Stimulated activated CD8-positive, alpha-beta memory T cell treated with anti-CD3 and anti-CD28 coated beads, Interleukin-12 subunit alpha, Interleukin-12 subunit beta, amount 100 ng/mL, for 1 hour (primary cell): ENCODE data around the gene GAB2.

Source experiments
- DNase-seq: peaks from one replicate; pipeline ENCODE4 v3.0.0-alpha.2; 2020; ENCODE audit warnings: low read depth

The GAB2 gene

GRCh38 chr11:78400116-78400515, 17.5 kb downstream of the GAB2 start:
- DNase-seq = no peak

DNA sequence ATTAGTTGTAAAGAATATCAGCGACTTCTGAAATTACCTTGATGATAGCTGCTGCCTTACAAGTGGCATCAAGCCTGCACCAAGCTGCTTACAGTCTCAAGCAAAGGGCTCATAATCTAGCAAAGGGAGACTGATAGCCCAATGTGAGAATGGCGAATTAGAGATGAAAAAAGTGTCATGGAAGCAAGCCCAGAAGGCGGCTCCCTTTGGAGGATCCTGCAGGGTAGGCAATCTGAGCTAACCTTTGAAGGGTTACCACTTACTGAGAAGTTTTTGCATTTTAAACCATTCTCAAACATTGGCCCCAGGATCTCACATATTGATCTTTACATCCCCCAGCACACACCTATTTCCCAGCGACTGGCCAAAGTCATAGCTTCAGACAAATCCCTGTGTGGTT, 18.5 kb downstream of the GAB2 start:
- DNase-seq = no peak

GRCh38 chr11:78398715-78399114, 18.9 kb downstream of the GAB2 start:
- no peak for DNase-seq

DNA sequence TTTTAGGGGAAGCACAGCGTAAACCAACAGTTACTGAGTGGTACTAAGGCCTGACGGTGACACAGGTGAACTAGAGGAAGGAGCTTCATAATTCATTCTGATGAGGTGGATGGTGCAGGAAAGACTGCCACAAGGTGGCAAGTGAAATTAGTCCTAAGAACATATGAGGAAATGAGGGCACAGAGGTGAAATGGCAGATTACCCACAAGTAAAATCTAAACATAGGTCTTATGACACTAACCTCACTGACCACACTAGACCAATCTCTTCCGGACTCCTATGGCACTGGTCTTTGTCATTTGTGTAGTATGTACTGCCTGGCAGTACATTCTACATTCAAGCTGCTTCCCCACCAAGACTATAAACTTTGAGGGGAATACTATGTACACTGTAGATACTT, 20.2 kb downstream of the GAB2 start:
- no peak for DNase-seq

DNA sequence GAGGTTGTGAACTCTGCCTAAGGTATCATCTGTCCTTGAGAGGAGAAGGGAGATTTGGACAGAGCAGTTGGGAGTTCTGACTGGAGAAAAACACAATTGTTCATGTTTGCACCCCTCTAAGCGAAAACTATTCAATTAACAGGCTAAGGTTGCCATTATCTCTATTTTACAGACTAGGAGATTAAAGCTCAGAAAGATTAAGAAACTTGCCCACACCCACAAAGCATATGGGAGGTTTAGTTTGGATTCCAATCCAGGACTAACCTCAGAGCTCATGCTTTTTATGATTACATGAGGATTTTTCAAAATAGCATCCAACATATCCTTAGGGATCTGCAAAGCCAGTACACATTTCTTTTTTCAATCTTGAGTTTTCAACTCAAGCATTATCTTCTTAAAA, 22.0 kb downstream of the GAB2 start:
- DNase-seq = no peak

- no peak for DNase-seq
Measured at GRCh38 chr11:78392854-78393253, 24.8 kb downstream of the GAB2 start.

- no peak for DNase-seq
Measured at GRCh38 chr11:78391424-78391823, 26.2 kb downstream of the GAB2 start.

- DNase-seq = no peak
Measured at GRCh38 chr11:78390809-78391208, 26.8 kb downstream of the GAB2 start.

DNA sequence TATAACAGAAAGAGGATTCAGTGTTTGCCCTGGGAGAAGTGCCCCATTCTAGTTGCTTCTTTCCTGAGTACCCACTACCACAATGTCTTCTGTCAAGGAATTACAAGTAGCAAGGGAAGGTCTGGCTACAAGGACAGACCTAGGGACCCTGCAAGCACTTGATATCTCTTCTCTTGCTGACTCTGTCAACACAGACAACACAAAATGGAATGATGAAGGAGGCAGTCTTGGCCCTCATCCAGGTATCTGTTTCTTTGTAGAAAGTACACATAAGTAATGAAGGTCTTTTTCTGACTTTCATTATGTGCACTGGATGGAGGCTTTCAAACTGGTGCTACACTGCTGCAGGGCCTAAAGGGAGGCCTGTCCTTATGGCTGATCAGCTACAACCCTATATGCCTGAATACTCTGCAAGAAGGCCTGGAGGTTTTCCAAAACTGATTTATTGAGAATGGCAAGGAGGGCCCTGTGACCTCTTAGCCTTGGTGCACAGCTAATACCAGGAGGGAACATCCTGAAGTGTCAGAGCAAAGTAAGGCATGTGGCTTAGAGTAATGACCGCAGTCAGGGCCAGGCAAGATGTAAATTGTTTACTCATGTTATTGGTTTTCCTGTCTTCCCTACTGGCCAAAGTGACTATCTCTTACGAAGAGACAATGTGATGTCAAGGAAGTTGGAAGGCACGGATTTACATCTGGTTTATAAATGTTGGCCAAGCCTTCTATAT, 31.2 kb downstream of the GAB2 start:
- no peak for DNase-seq

- DNase-seq = no peak
Measured at GRCh38 chr11:78385205-78385604, 32.4 kb downstream of the GAB2 start.

DNA sequence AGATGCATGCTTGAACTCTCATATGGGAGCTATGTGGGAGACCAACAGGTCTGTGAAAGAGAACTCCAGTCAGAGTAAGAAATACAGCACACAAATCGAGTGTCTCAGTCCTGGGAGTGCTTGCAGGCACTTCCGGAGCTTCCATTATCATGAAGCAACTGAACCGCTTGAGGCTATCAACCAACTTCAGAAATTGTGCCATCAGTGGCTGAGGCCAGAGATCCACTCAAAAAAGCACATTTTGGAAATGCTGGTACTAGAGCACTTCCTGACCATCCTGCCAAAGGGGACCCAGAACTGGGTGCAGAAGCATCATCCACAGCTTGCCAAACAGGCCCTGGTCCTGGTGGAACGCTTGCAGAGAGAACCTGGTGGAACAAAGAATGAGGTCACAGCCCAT, 33.4 kb downstream of the GAB2 start:
- no peak for DNase-seq

DNA sequence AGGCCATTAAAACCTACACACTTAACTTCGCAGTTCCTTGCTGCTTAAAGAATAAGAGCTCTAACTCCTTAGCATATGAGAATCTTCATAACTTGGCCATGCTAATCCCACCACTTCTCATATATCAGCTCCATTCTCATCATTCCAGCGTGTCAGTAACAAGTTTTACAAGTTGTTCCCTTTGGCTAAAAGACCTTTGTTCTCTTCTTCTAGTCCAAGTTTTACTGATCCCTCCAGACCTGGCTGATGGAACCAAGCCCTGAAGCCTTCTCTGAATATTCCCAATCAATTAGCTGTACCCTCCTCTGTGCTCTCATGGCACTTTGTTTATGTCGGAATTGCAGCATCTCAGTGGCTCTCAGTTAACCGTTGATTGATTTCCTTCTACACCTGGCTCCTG, 35.8 kb downstream of the GAB2 start:
- DNase-seq = no peak

DNA sequence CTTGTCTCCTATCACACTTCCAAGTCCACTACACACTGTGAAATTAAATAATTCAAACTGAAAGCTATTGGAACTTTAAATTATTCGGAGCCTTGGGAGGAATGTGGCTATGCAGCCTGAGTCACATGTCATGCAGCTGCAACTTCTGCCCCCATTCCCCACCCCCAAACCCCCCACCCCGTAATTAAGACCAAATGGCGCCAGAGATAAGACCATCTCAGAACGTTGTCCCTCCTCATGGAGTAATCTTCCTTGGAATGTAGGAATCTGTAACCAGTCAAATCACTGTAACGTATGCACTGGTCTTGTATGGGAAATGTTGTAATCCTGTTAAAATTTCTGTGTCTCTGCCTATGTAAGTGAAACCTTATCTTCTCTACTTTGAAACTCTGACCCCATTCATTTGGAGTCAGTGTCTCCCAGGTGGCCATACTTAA, 37.0 kb downstream of the GAB2 start:
- no peak for DNase-seq

GRCh38 chr11:78379039-78379670, 38.5 kb downstream of the GAB2 start:
- DNase-seq = no peak

- no peak for DNase-seq
Measured at GRCh38 chr11:78377625-78378418, 39.8 kb downstream of the GAB2 start.

- no peak for DNase-seq
Measured at GRCh38 chr11:78376858-78377257, 40.8 kb downstream of the GAB2 start.

GRCh38 chr11:78374917-78375316, 42.7 kb downstream of the GAB2 start:
- DNase-seq = no peak

GRCh38 chr11:78373689-78374088, 43.9 kb downstream of the GAB2 start:
- no peak for DNase-seq

- DNase-seq = no peak
Measured at GRCh38 chr11:78372114-78372768, 45.4 kb downstream of the GAB2 start.

DNA sequence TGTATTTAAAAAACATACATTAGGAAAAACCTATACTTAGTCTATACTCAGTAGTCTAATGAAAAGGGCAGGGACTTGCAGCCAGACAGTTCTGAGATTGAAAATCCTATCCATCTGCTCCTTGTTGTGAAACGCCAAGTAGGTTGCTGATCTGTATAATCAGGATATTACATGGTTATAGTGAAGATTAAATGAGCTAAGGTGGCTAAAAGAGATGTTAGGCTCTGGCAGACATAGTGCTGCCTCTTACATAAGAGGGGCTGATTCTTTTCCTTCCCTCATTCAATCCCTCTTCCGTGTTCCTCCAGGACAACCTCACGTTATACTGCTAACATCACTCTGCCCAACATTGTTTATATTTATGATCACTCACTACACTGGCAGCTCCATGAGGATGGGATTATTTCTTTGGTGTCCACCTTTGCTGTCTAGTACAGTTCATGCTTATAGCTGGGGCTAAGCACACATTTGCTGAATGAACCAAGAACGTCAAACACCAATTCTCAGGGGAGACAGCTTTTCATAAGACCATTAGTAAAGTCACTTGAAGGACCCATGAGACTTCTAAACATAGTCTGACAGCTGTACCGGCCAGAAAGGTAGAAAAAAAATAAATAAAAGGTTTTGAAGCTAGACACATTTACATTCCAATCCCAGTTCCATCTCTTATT, 46.3 kb downstream of the GAB2 start:
- no peak for DNase-seq

- DNase-seq = no peak
Measured at GRCh38 chr11:78370406-78371172, 47.0 kb downstream of the GAB2 start.
